CD4-positive, alpha-beta T cell treated with Interleukin-4 for 1 hour (primary cell): Measurements from ENCODE around the gene KLHL29.

Source experiments
- DNase-seq, 2 donors: peaks; one replicate each; pipeline ENCODE4 v3.0.0-alpha.2; 2020 to 2022

The KLHL29 gene

GRCh38 chr2:23689891-23690290 lies 304.9 kb downstream of the KLHL29 start:
- DNase-seq = no peak

DNA sequence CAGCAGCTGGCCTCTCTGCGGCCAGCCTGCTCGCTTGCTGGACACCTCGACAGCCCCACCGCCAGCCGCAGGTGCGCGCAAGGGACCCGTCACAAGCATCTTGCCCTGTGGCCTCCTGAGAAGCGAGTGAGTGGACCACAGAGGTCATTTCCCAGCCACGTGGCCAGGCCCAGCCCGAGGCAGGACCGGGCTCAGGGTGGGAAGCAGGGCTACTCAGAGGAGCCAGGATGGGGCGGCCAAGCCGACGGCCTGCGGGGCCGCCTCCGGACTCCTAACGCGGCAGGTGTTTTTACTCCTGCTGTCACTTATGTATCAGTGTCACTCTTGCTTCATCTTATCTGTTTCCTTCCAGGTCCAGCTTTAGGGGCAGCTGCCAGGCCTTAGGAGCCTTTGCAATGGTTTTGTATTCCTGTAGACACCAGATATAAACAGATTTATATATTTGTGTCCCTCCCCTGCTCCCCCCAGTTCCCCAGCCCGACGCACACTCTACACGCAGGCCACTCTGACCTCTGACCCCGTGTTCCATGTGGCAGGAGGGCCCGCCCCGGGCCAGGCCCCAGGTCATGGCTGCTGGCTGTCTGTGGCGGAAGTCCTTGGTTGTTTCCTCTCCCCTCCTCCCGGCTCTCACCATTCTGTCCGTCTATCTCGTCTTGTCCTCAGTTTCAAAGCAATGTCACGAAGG lies 305.6 kb downstream of the KLHL29 start:
- DNase-seq = no peak

DNA sequence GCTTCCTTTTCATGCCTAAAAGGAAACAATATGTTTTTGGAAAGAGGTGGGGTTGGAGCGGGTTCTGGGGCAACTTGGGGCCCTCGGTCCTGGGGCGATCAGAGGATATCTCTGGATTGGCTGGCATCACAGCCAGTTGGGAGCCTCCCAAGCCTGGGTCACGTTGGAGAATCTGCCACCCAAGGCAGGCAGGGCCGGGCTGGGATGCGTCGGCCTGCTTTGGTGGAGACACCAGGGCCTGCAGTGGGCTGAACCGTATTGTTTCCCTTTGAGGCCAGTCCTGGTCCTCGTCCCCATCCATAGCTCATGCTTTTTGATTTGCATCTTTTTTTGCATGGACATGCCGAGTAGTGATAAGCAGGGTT lies 306.1 kb downstream of the KLHL29 start:
- no peak for DNase-seq

- no peak for DNase-seq
Observed at GRCh38 chr2:23691565-23691964, 306.6 kb downstream of the KLHL29 start.

- no peak for DNase-seq
Observed at GRCh38 chr2:23692263-23692662, 307.3 kb downstream of the KLHL29 start.

DNA sequence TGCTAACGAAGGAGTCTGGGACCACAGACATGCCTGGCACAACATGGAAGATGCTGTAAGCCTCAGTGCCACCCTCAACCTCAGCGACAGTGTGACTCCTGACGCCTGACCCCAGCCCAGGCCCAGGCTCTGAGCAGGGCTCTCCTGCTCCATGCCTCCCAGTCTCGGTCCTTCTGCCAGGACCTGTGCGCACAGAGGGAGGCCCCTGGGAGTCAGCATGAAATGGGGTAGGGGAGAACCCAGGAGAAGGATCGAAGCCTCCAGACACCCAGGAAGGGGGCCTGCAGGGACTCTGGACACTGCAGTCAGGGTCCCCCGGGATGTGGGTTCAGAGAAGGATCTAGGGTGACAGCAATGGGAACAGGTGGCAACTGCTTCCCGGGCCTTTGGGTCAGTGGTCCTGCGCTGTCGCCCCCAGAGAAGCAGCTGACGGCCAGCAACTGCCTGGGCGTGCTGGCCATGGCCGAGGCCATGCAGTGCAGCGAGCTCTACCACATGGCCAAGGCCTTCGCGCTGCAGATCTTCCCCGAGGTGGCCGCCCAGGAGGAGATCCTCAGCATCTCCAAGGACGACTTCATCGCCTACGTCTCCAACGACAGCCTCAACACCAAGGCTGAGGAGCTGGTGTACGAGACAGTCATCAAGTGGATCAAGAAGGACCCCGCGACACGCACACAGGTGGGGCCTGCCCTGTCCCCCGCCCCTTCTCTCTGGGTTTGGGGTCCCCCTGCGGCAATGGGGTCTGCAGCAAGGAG lies 308.0 kb downstream of the KLHL29 start:
- DNase-seq = no peak

GRCh38 chr2:23693606-23693951 lies 308.6 kb downstream of the KLHL29 start:
- no peak for DNase-seq

GRCh38 chr2:23694058-23695045 lies 309.4 kb downstream of the KLHL29 start:
- DNase-seq = no peak

DNA sequence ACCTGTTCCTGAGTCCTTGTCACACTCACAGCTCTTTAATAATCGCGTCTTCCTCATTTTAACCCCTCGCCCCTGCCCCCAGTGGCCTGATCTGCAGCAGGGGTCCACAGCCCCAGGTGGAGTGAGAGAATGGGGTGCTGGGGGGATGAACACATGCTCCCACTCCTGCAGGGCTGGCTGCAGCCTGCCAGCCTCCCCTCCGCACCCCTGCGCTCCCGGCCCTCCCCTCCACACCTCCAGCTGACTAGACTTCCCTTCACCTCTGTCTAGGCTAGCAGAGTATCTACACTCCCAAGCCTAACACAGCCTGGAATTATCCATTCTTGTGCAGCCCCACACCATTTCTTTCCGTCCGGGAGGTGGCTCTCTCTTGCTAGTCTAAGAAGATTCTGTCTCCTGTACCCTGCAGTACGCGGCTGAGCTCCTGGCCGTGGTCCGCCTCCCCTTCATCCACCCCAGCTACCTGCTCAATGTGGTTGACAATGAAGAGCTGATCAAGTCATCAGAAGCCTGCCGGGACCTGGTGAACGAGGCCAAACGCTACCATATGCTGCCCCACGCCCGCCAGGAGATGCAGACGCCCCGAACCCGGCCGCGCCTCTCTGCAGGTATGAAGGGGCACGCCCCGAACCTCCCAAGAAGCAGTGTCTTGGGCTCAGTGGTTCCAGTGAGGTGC lies 310.4 kb downstream of the KLHL29 start:
- no peak for DNase-seq

DNA sequence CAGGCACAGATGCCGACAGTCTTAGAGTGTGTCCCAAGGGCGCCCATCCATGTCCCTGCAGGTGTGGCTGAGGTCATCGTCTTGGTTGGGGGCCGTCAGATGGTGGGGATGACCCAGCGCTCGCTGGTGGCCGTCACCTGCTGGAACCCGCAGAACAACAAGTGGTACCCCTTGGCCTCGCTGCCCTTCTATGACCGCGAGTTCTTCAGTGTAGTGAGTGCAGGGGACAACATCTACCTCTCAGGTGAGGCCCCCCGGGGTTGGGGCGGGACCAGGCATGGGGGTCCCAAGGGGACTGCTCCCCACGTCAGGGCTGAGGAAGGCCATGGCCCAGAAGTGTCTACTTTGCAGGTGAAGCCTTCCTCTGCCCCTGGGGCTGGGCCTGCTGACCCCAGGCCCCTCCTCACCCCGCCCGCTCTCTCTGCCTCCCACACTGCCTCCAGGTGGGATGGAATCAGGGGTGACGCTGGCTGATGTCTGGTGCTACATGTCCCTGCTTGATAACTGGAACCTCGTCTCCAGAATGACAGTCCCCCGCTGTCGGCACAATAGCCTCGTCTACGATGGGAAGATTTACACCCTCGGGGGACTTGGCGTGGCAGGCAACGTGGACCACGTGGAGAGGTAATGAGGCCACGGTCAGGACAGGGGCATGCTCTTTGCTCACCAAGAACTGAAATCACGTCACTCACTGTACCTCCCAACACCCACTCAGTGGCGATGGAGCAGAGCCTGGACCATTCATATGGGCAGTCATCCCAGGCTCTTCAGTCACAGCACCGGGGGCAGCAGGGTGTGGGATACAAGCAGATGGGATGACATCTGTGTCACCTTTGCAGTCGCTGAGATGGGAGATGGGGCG lies 311.1 kb downstream of the KLHL29 start:
- DNase-seq = no peak

GRCh38 chr2:23696752-23697045 lies 311.7 kb downstream of the KLHL29 start:
- DNase-seq = no peak

- no peak for DNase-seq
Observed at GRCh38 chr2:23697256-23698075, 312.5 kb downstream of the KLHL29 start.

GRCh38 chr2:23698116-23698693 lies 313.2 kb downstream of the KLHL29 start:
- no peak for DNase-seq

- DNase-seq = no peak
Observed at GRCh38 chr2:23698721-23699579, 314.0 kb downstream of the KLHL29 start.

- no peak for DNase-seq
Observed at GRCh38 chr2:23699580-23699925, 314.6 kb downstream of the KLHL29 start.

GRCh38 chr2:23700627-23701026 lies 315.6 kb downstream of the KLHL29 start:
- DNase-seq = no peak

DNA sequence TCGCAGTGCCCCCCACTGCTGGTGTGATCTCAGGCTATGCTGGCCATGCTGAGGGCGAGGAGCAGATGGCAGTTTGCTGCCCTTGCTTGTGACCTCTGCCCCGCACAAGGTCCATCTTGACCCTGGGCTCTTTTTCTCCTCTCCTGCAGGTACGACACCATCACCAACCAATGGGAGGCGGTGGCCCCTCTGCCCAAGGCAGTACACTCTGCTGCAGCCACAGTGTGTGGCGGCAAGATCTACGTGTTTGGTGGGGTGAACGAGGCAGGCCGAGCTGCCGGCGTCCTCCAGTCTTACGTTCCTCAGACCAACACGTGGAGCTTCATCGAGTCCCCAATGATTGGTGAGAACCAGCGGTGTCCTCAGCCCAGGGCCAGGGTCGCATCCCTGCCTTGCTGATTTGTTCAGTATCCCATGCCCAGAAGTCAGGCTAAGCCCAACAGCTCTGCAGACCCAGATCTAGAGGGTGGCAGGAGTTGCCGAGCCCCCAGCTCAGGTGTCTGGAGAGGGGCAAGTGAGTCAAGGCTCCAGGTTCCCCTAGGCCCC lies 318.1 kb downstream of the KLHL29 start:
- no peak for DNase-seq

GRCh38 chr2:23703583-23704385 lies 318.8 kb downstream of the KLHL29 start:
- DNase-seq = no peak
